ENCODE data around the gene TMEM31. TPM values are rescaled to one million over a fixed set of nuclear protein-coding genes. Genes with fewer than 3 reads are reported as not detected.

TMEM31 gene
- total and polyA plus RNA-seq, 9 donors = 0.35 to 1.1 (median 0.68) TPM; not detected in 1

Other genes starting within 250 kb of the TMEM31 start
- gene RAB40A, start 191.4 kb upstream of the TMEM31 start, total RNA-seq = 1 to 10 TPM in 6 of 7 donors, under 1 TPM in 1; 0.81 to 7.4 (median 5.1) TPM
- gene RAB40A, start 191.4 kb upstream of the TMEM31 start, polyA plus RNA-seq = 1 to 10 TPM; 1.9 to 2.5 TPM
- 100 to 1,000 TPM; 333 to 772 (median 462) TPM for gene TCEAL4, start 125.4 kb upstream of the TMEM31 start, total RNA-seq
- gene TCEAL4, start 125.4 kb upstream of the TMEM31 start, polyA plus RNA-seq = 1,000 to 10,000 TPM in 1 of 2 donors, 100 to 1,000 TPM in 1; 942 to 1,592 TPM
- 100 to 1,000 TPM in 4 of 7 donors, 10 to 100 TPM in 3; 67.8 to 150 (median 118) TPM for gene TCEAL3, start 102.9 kb upstream of the TMEM31 start, total RNA-seq
- gene TCEAL3, start 102.9 kb upstream of the TMEM31 start, polyA plus RNA-seq = 100 to 1,000 TPM; 146 to 195 TPM
- gene TCEAL1, start 81.9 kb upstream of the TMEM31 start, total RNA-seq = 100 to 1,000 TPM; 112 to 525 (median 234) TPM
- gene TCEAL1, start 81.9 kb upstream of the TMEM31 start, polyA plus RNA-seq = 100 to 1,000 TPM; 156 to 304 TPM
- 100 to 1,000 TPM; 457 to 960 (median 603) TPM for gene MORF4L2, start 24.2 kb upstream of the TMEM31 start, total RNA-seq
- 100 to 1,000 TPM; 730 to 773 TPM for gene MORF4L2, start 24.2 kb upstream of the TMEM31 start, polyA plus RNA-seq
- 10 to 100 TPM in 1 of 7 donors, 1 to 10 TPM in 5, under 1 TPM in 1; 0.98 to 17.4 (median 5.5) TPM for gene PLP1, start 65.9 kb downstream of the TMEM31 start, total RNA-seq
- gene PLP1, start 65.9 kb downstream of the TMEM31 start, polyA plus RNA-seq = 10 to 100 TPM in 1 of 2 donors, 1 to 10 TPM in 1; 5.1 to 11.1 TPM
- gene RAB9B, start 121.3 kb downstream of the TMEM31 start, total RNA-seq = 10 to 100 TPM in 5 of 7 donors, 1 to 10 TPM in 2; 3.7 to 23.8 (median 12.6) TPM
- 10 to 100 TPM in 1 of 2 donors, 1 to 10 TPM in 1; 6.8 to 14.0 TPM for gene RAB9B, start 121.3 kb downstream of the TMEM31 start, polyA plus RNA-seq

All from ovary (tissue), 9 donors.